Astrocyte (in vitro differentiated cells and primary cell): ENCODE results near the gene F2. TPM values are rescaled to one million over a fixed set of nuclear protein-coding genes. Genes with fewer than 3 reads are reported as not detected.

Experiments
- DNase-seq: peaks from one replicate; pipeline ENCODE4 v3.0.0-alpha.2; 2010; ENCODE audit warnings: low read depth
- FAIRE-seq: peaks from 2 replicates; lab custom pipeline; 2011; peaks lifted over from hg19 to GRCh38; lab: Jason Lieb, UNC
- H2AFZ ChIP-seq: 2 replicates; pipeline ENCODE4 v1.6.0; 2012; ENCODE audit warnings: low read depth, low read length, inconsistent platforms
- H3K27ac ChIP-seq: 2 replicates; pipeline ENCODE4 v1.5.1; 2011; ENCODE audit warnings: low read depth, low read length, inconsistent platforms
- H3K27me3 ChIP-seq: 2 replicates; pipeline ENCODE4 v1.6.0; 2011; ENCODE audit warnings: low read length, inconsistent platforms; ENCODE audit not compliant: insufficient read depth
- H3K36me3 ChIP-seq: 2 replicates; pipeline ENCODE4 v1.5.1; 2011; ENCODE audit warnings: low read length, inconsistent platforms; ENCODE audit not compliant: insufficient read depth
- H3K4me1 ChIP-seq: 2 replicates; pipeline ENCODE4 v1.5.1; 2011; ENCODE audit warnings: low read length, inconsistent platforms; ENCODE audit not compliant: insufficient read depth
- H3K4me2 ChIP-seq: 2 replicates; pipeline ENCODE4 v1.6.0; 2012; ENCODE audit warnings: low read length, inconsistent platforms
- H3K4me3 ChIP-seq: 2 replicates; pipeline ENCODE4 v1.5.1; 2011; ENCODE audit warnings: low read depth, mild to moderate bottlenecking, low read length, inconsistent platforms; ENCODE audit not compliant: insufficient read depth
- H3K79me2 ChIP-seq: 2 replicates; pipeline ENCODE4 v1.6.0; 2012; ENCODE audit warnings: mild to moderate bottlenecking, low read length, inconsistent platforms; ENCODE audit not compliant: insufficient read depth
- H3K9ac ChIP-seq: 2 replicates; pipeline ENCODE4 v1.6.0; 2012; ENCODE audit warnings: mild to moderate bottlenecking, low read length, inconsistent platforms
- H3K9me3 ChIP-seq: 2 replicates; pipeline ENCODE4 v1.5.1; 2012; ENCODE audit warnings: low read depth, mild to moderate bottlenecking, low read length, inconsistent platforms; ENCODE audit not compliant: insufficient read depth
- H4K20me1 ChIP-seq: 2 replicates; pipeline ENCODE4 v1.6.0; 2012; ENCODE audit warnings: low read length, inconsistent platforms; ENCODE audit not compliant: insufficient read depth
- H3K27ac Mint-ChIP-seq: one replicate; pipeline ENCODE4 v1.8.0; 2021; ENCODE audit warnings: mild to moderate bottlenecking, mixed read lengths; ENCODE audit not compliant: unreplicated experiment
- H3K27me3 Mint-ChIP-seq: one replicate; pipeline ENCODE4 v1.8.0; 2021; ENCODE audit warnings: low read depth, mixed read lengths; ENCODE audit not compliant: unreplicated experiment
- H3K36me3 Mint-ChIP-seq: one replicate; pipeline ENCODE4 v1.8.0; 2021; ENCODE audit warnings: low read depth, mixed read lengths; ENCODE audit not compliant: unreplicated experiment
- H3K4me1 Mint-ChIP-seq: one replicate; pipeline ENCODE4 v1.8.0; 2021; ENCODE audit warnings: low read depth, mixed read lengths; ENCODE audit not compliant: unreplicated experiment
- H3K4me3 Mint-ChIP-seq: one replicate; pipeline ENCODE4 v1.8.0; 2021; ENCODE audit warnings: mild to moderate bottlenecking, moderate library complexity, mixed read lengths; ENCODE audit not compliant: unreplicated experiment
- H3K9me3 Mint-ChIP-seq: one replicate; pipeline ENCODE4 v1.8.0; 2021; ENCODE audit warnings: mild to moderate bottlenecking, mixed read lengths; ENCODE audit not compliant: unreplicated experiment
- CTCF ChIP-seq: IDR thresholded peaks from 2 replicates; pipeline ENCODE4 v1.5.1; 2011; ENCODE audit warnings: low read depth, mild to moderate bottlenecking, inconsistent platforms, low read length, moderate library complexity; ENCODE audit not compliant: insufficient read depth
- EZH2 ChIP-seq: IDR thresholded peaks from 2 replicates; pipeline ENCODE4 v1.6.1; 2012; ENCODE audit warnings: mild to moderate bottlenecking, low read length, inconsistent platforms; ENCODE audit not compliant: insufficient read depth
- total RNA-seq: library from RNA; stranded (reverse); gene quantifications from 2 replicates; pipeline ENCODE4 v1.2.1, GENCODE V29; 2021

The F2 gene
- total RNA-seq, 1 donor from 2014 or later: 0.57 TPM

DNA sequence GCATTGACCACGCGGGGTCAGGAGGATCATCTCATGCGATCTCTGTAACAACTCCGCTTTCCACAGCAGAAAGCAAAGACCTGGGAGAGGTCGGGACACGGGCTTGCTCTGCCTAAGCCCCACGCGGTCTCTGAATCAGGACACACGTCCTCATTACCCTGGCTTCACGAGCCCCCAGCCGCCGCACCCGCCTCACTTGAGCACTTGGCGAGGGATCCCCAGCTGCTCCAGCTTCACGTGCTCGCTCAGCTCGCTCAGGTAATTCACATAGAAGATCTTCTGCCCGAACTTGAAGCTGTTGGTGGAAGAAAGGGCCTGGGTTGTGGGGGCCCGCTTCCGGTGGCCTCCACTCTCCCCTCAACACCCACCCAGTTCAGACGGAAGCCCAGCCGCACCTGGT is 38.2 kb upstream of the F2 start:
- H3K4me2 ChIP-seq: no peak overlapping the region
- FAIRE-seq (no peak), DNase-seq (no peak)
- no peak overlapping the region for H3K27ac ChIP-seq
- H3K79me2 ChIP-seq: peaks cover 6% of the 10 kb centered on the region
- H3K4me1 Mint-ChIP-seq: peaks cover 13% of the 10 kb centered on the region
- no peak overlapping the region for H3K27ac Mint-ChIP-seq
- H3K4me3 Mint-ChIP-seq: no peak overlapping the region
- H3K9me3 ChIP-seq: no peaks in the 10 kb centered on the region
- peaks cover 7% of the 10 kb centered on the region for H3K4me1 ChIP-seq
- H2AFZ ChIP-seq: no peak overlapping the region
- H3K36me3 Mint-ChIP-seq: peaks cover 15% of the 10 kb centered on the region
- H3K9me3 Mint-ChIP-seq: no peaks in the 10 kb centered on the region
- no peaks in the 10 kb centered on the region for H3K27me3 ChIP-seq
- no peak overlapping the region for H3K9ac ChIP-seq
- TF ChIP-seq CTCF: no peak
- TF ChIP-seq EZH2: no peak
- H3K27me3 Mint-ChIP-seq: no peaks in the 10 kb centered on the region
- no peak overlapping the region for H3K4me3 ChIP-seq
- peaks cover 22% of the 10 kb centered on the region for H3K36me3 ChIP-seq
- H4K20me1 ChIP-seq: peaks cover 16% of the 10 kb centered on the region

DNA sequence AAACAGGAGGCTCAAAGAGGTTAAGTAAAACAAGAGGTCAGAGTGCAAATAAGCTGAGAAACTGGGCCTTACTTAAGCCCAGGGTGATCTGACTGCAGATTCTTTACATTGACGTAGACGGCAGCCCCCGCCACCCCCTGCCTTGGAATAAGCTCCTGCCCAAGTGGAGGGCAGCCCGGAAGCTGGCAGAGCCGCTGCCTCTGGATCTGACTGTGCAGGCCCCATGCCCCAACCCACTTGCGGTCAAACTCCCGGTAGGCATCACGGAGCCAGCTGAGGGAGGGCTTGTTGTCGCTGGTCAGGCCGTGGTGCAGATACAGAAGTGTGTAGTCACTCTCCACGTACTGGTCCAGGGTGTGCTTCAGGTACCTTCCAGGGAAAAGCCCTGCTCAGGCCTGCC is 37.2 kb upstream of the F2 start:
- TF ChIP-seq EZH2: no peak
- H3K79me2 ChIP-seq: peaks cover 9% of the 10 kb centered on the region
- H3K9me3 ChIP-seq: no peaks in the 10 kb centered on the region
- Mint-ChIP-seq H3K27me3 (no peaks in the 10 kb centered on the region), H3K9me3 (no peaks in the 10 kb centered on the region), H3K4me1 (peaks cover 13% of the 10 kb centered on the region), H3K4me3 (no peak overlapping the region), H3K36me3 (peaks cover 12% of the 10 kb centered on the region), H3K27ac (no peak overlapping the region)
- no peak overlapping the region for H3K4me2 ChIP-seq
- DNase-seq (no peak), FAIRE-seq (no peak)
- H3K9ac ChIP-seq: no peak overlapping the region
- no peak overlapping the region for H3K4me3 ChIP-seq
- no peak overlapping the region for H2AFZ ChIP-seq
- H3K27me3 ChIP-seq: no peaks in the 10 kb centered on the region
- H3K27ac ChIP-seq: no peak overlapping the region
- peaks cover 22% of the 10 kb centered on the region for H3K36me3 ChIP-seq
- peaks cover 7% of the 10 kb centered on the region for H3K4me1 ChIP-seq
- peaks cover 16% of the 10 kb centered on the region for H4K20me1 ChIP-seq

DNA sequence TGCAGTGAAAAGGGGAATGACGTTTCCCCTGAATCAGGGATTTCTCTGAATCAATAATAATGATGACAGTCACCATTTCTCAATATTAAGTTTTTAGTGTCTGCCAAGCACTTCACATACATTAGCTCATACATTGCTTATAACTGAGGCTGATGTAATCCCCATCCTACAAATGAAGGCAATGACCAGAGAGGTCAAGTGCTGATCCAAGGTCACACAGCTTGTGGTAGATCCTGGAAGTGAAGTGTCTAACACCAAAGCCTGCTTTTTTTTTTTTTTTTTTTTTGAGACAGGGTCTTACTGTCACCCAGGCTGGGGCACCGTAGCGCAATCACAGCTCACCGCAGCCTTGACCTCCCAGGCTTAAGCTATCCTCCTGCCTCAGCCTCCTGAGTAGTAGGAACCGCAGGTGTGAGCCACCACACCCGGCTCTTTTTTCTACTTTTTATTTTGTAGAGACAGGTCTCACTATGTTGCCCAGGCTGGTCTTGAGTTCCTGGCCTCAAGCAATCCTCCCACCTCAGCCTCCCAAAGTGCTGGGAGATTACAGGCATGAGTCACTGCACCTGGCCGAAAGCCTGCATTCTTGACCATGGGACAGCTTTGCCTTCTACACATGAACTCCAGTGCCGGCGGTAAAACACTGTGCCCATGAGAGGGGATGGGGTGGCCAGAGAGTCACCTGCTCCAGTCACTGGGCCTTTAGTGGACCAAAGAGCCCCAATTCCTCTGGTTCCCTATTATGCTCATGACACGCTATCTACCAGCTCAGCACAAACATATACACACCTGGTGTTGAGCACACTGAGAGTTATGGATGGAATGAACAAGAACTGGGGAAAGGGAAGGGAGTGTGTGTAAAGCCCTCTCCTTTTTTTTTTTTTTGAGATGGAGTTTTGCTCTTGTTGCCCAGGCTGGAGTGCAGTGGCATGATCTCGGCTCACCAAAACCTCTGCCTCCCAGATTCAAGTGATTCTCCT is 36.0 kb upstream of the F2 start:
- FAIRE-seq (no peak), DNase-seq (peak; percentile 34)
- Mint-ChIP-seq H3K36me3 (peaks cover 18% of the 10 kb centered on the region), H3K27ac (peak overlapping the region; percentile 80), H3K9me3 (no peaks in the 10 kb centered on the region), H3K27me3 (no peaks in the 10 kb centered on the region), H3K4me1 (peaks cover 11% of the 10 kb centered on the region), H3K4me3 (no peak overlapping the region)
- no peak overlapping the region for H2AFZ ChIP-seq
- H3K4me3 ChIP-seq: no peak overlapping the region
- H3K4me2 ChIP-seq: no peak overlapping the region
- no peaks in the 10 kb centered on the region for H3K27me3 ChIP-seq
- H3K9ac ChIP-seq: no peak overlapping the region
- peaks cover 10% of the 10 kb centered on the region for H3K79me2 ChIP-seq
- no peaks in the 10 kb centered on the region for H3K9me3 ChIP-seq
- peaks cover 16% of the 10 kb centered on the region for H3K36me3 ChIP-seq
- TF ChIP-seq EZH2: no peak
- no peak for TF ChIP-seq CTCF
- H3K4me1 ChIP-seq: peaks cover 14% of the 10 kb centered on the region
- peaks cover 14% of the 10 kb centered on the region for H4K20me1 ChIP-seq
- H3K27ac ChIP-seq: peak overlapping the region; percentile 3
